HS-5 (cell line): ENCODE results near the gene FARP1.

Experiments
- DNase-seq: peaks from one replicate; pipeline ENCODE4 v3.0.0-alpha.2; 2012; ENCODE audit warnings: low read depth

FARP1 gene

GRCh38 chr13:98335721-98336120, 192.8 kb downstream of the FARP1 start:
- DNase-seq: no peak

GRCh38 chr13:98338310-98338709, 195.4 kb downstream of the FARP1 start:
- DNase-seq: no peak

GRCh38 chr13:98339684-98340425, 197.0 kb downstream of the FARP1 start:
- no peak for DNase-seq

- no peak for DNase-seq
Measured at GRCh38 chr13:98342953-98343352, 200.1 kb downstream of the FARP1 start.

- DNase-seq: no peak
Measured at GRCh38 chr13:98343461-98343860, 200.6 kb downstream of the FARP1 start.

- no peak for DNase-seq
Measured at GRCh38 chr13:98344392-98344791, 201.5 kb downstream of the FARP1 start.

- no peak for DNase-seq
Measured at GRCh38 chr13:98345107-98345935, 202.4 kb downstream of the FARP1 start.

GRCh38 chr13:98346904-98347636, 204.2 kb downstream of the FARP1 start:
- no peak for DNase-seq

- DNase-seq: no peak
Measured at GRCh38 chr13:98347756-98348155, 204.9 kb downstream of the FARP1 start.

- DNase-seq: no peak
Measured at GRCh38 chr13:98348466-98349200, 205.7 kb downstream of the FARP1 start.

- no peak for DNase-seq
Measured at GRCh38 chr13:98349731-98350305, 206.9 kb downstream of the FARP1 start.

GRCh38 chr13:98350746-98351330, 207.9 kb downstream of the FARP1 start:
- no peak for DNase-seq

- no peak for DNase-seq
Measured at GRCh38 chr13:98351636-98352035, 208.7 kb downstream of the FARP1 start.

GRCh38 chr13:98352226-98352625, 209.3 kb downstream of the FARP1 start:
- no peak for DNase-seq

- no peak for DNase-seq
Measured at GRCh38 chr13:98353750-98354149, 210.9 kb downstream of the FARP1 start.

- no peak for DNase-seq
Measured at GRCh38 chr13:98358937-98359336, 216.0 kb downstream of the FARP1 start.

- no peak for DNase-seq
Measured at GRCh38 chr13:98360545-98360944, 217.7 kb downstream of the FARP1 start.

- no peak for DNase-seq
Measured at GRCh38 chr13:98363326-98363725, 220.4 kb downstream of the FARP1 start.

- no peak for DNase-seq
Measured at GRCh38 chr13:98364179-98364578, 221.3 kb downstream of the FARP1 start.

- DNase-seq: no peak
Measured at GRCh38 chr13:98364647-98365046, 221.8 kb downstream of the FARP1 start.

GRCh38 chr13:98365302-98365701, 222.4 kb downstream of the FARP1 start:
- no peak for DNase-seq
